ENCODE results near the gene C9orf153.

DNA sequence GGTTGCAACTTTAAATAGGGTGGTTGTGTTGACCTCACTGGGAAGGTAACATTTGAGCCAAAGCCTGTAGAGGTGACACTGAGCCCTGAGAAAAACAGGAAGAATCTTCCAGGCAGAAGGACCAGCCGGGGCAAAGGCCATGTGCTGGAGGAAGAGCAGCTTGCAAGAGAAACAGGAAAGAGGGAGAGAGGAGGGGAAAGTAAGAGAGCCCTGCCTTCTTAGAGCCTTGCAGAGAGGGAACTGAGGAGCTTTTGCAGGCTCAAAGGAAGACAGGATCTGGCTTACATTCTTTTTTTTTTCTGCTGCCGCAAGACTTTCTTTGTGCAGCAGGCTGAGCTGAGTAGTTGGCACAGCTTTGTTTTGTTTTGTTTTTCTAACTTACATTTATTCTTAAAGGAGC lies 17.4 kb downstream of the C9orf153 start:
- no peak for TF ChIP-seq OSR1 (CRISPR knock-in tag; IDR thresholded peaks at IDR 0.05)
- TF ChIP-seq ZFP30 (CRISPR knock-in tag; IDR thresholded peaks at IDR 0.05): no peak
- TF ChIP-seq RARB (CRISPR knock-in tag; IDR thresholded peaks at IDR 0.05): no peak
- TF ChIP-seq, protein P1, sequence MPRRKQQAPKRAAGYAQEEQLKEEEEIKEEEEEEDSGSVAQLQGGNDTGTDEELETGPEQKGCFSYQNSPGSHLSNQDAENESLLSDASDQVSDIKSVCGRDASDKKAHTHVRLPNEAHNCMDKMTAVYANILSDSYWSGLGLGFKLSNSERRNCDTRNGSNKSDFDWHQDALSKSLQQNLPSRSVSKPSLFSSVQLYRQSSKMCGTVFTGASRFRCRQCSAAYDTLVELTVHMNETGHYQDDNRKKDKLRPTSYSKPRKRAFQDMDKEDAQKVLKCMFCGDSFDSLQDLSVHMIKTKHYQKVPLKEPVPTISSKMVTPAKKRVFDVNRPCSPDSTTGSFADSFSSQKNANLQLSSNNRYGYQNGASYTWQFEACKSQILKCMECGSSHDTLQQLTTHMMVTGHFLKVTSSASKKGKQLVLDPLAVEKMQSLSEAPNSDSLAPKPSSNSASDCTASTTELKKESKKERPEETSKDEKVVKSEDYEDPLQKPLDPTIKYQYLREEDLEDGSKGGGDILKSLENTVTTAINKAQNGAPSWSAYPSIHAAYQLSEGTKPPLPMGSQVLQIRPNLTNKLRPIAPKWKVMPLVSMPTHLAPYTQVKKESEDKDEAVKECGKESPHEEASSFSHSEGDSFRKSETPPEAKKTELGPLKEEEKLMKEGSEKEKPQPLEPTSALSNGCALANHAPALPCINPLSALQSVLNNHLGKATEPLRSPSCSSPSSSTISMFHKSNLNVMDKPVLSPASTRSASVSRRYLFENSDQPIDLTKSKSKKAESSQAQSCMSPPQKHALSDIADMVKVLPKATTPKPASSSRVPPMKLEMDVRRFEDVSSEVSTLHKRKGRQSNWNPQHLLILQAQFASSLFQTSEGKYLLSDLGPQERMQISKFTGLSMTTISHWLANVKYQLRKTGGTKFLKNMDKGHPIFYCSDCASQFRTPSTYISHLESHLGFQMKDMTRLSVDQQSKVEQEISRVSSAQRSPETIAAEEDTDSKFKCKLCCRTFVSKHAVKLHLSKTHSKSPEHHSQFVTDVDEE (CRISPR knock-in tag; IDR thresholded peaks at IDR 0.05): no peak
- TF ChIP-seq, protein P2, sequence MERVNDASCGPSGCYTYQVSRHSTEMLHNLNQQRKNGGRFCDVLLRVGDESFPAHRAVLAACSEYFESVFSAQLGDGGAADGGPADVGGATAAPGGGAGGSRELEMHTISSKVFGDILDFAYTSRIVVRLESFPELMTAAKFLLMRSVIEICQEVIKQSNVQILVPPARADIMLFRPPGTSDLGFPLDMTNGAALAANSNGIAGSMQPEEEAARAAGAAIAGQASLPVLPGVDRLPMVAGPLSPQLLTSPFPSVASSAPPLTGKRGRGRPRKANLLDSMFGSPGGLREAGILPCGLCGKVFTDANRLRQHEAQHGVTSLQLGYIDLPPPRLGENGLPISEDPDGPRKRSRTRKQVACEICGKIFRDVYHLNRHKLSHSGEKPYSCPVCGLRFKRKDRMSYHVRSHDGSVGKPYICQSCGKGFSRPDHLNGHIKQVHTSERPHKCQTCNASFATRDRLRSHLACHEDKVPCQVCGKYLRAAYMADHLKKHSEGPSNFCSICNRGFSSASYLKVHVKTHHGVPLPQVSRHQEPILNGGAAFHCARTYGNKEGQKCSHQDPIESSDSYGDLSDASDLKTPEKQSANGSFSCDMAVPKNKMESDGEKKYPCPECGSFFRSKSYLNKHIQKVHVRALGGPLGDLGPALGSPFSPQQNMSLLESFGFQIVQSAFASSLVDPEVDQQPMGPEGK (CRISPR knock-in tag; IDR thresholded peaks at IDR 0.05; ENCODE audit: borderline replicate concordance): no peak
- no peak for TF ChIP-seq ZNF70 (CRISPR knock-in tag; IDR thresholded peaks at IDR 0.05)
- no peak for TF ChIP-seq SNAI2 (CRISPR knock-in tag; IDR thresholded peaks at IDR 0.05)
- TF ChIP-seq ZNF8 (CRISPR knock-in tag; IDR thresholded peaks at IDR 0.05): no peak
- TF ChIP-seq ZFP3 (CRISPR knock-in tag; IDR thresholded peaks at IDR 0.05): no peak
- TF ChIP-seq, protein P3, sequence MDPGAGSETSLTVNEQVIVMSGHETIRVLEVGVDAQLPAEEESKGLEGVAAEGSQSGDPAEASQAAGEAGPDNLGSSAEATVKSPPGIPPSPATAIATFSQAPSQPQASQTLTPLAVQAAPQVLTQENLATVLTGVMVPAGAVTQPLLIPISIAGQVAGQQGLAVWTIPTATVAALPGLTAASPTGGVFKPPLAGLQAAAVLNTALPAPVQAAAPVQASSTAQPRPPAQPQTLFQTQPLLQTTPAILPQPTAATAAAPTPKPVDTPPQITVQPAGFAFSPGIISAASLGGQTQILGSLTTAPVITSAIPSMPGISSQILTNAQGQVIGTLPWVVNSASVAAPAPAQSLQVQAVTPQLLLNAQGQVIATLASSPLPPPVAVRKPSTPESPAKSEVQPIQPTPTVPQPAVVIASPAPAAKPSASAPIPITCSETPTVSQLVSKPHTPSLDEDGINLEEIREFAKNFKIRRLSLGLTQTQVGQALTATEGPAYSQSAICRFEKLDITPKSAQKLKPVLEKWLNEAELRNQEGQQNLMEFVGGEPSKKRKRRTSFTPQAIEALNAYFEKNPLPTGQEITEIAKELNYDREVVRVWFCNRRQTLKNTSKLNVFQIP (CRISPR knock-in tag; IDR thresholded peaks at IDR 0.05; ENCODE audit: borderline replicate concordance, low read depth): no peak
- TF ChIP-seq, protein P4, sequence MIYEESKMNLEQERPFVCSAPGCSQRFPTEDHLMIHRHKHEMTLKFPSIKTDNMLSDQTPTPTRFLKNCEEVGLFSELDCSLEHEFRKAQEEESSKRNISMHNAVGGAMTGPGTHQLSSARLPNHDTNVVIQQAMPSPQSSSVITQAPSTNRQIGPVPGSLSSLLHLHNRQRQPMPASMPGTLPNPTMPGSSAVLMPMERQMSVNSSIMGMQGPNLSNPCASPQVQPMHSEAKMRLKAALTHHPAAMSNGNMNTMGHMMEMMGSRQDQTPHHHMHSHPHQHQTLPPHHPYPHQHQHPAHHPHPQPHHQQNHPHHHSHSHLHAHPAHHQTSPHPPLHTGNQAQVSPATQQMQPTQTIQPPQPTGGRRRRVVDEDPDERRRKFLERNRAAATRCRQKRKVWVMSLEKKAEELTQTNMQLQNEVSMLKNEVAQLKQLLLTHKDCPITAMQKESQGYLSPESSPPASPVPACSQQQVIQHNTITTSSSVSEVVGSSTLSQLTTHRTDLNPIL (CRISPR knock-in tag; IDR thresholded peaks at IDR 0.05; ENCODE audit: low read depth): no peak
- no peak for TF ChIP-seq CSDC2 (CRISPR knock-in tag; IDR thresholded peaks at IDR 0.05)
- TF ChIP-seq ZC3H10 (CRISPR knock-in tag; IDR thresholded peaks at IDR 0.05): no peak

Measured in SK-N-SH treated with all-trans-retinoic acid at 6 μM for 48 hours (cell line).